SJSA1 (cell line): ENCODE results near the gene GOLGA5. TPM values are rescaled to one million over a fixed set of nuclear protein-coding genes. Genes with fewer than 3 reads are reported as not detected.
A peak's percentile ranks its signal among the peaks of the same experiment; 100 is the strongest.
"Not testable (repeated sequence)": the region's sequence is repeated elsewhere in the genome, so short reads cannot be mapped to it uniquely, and the experiment has no call there.

Source experiments
- DNase-seq, 2 experiments: peaks; one replicate each; pipeline ENCODE4 v3.0.0-alpha.2; 2015 to 2020; ENCODE audit warnings: low spot score in 2 of 2, low read depth in 1 of 2
- H3K27ac ChIP-seq: fragments of 250-450 bp; sonication (Bioruptor Pico); 2 replicates; pipeline ENCODE4 v1.5.1; 2020; ENCODE audit warnings: mild to moderate bottlenecking, moderate library complexity
- H3K27me3 ChIP-seq: fragments of 250-450 bp; sonication (Bioruptor Pico); replicated peaks from 2 replicates; pipeline ENCODE4 v1.5.1; 2020; ENCODE audit warnings: mild to moderate bottlenecking, moderate library complexity
- H3K36me3 ChIP-seq: fragments of 250-450 bp; sonication (Bioruptor Pico); 2 replicates; pipeline ENCODE4 v1.5.1; 2020; ENCODE audit warnings: mild to moderate bottlenecking
- H3K4me1 ChIP-seq: fragments of 250-450 bp; sonication (Bioruptor Pico); replicated peaks from 2 replicates; pipeline ENCODE4 v1.6.1; 2021; ENCODE audit warnings: mild to moderate bottlenecking
- H3K4me3 ChIP-seq: fragments of 250-450 bp; sonication (Bioruptor Pico); 2 replicates; pipeline ENCODE4 v1.5.1; 2020; ENCODE audit warnings: mild to moderate bottlenecking
- H3K9me3 ChIP-seq: fragments of 250-450 bp; sonication (Bioruptor Pico); replicated peaks from 2 replicates; pipeline ENCODE4 v1.5.1; 2020; ENCODE audit warnings: mild to moderate bottlenecking
- total RNA-seq: library from RNA; depleted of rRNA; stranded (reverse); fragments of >200 nt; shearing (Covaris generic); gene quantifications from 2 replicates; pipeline ENCODE4 v1.2.3, GENCODE V29; 2014

The GOLGA5 gene
- total RNA-seq, 1 experiment from 2014 or later = 32.7 TPM

- H3K4me3 ChIP-seq = no peak overlapping the region
- no peaks in the 10 kb centered on the region for H3K27me3 ChIP-seq
- no peak for DNase-seq
- 0 out of 2 replicates have a peak, but pooled peaks cover 3% of the 10 kb centered on the region for H3K36me3 ChIP-seq
- H3K4me1 ChIP-seq = peaks cover 16% of the 10 kb centered on the region
- H3K9me3 ChIP-seq = 0 out of 2 replicates have a peak, but pooled peaks cover 3% of the 10 kb centered on the region
- no peak overlapping the region for H3K27ac ChIP-seq
Observed at GRCh38 chr14:92789457-92790089, 4.5 kb upstream of the GOLGA5 start.

GRCh38 chr14:92792885-92793284 is 1.2 kb upstream of the GOLGA5 start:
- Histone ChIP-seq H3K4me1 (peaks cover 14% of the 10 kb centered on the region), H3K36me3 (peaks cover 13% of the 10 kb centered on the region; the same call in 1 of the 2 replicates), H3K27me3 (no peaks in the 10 kb centered on the region), H3K9me3 (0 out of 2 replicates have a peak, but pooled peaks cover 3% of the 10 kb centered on the region), H3K4me3 (no peak overlapping the region), H3K27ac (no peak overlapping the region)
- no peak for DNase-seq

GRCh38 chr14:92794547-92794941 is 439 bp downstream of the GOLGA5 start:
- Histone ChIP-seq H3K4me1 (peaks cover 14% of the 10 kb centered on the region), H3K36me3 (peaks cover 21% of the 10 kb centered on the region; the same call in 1 of the 2 replicates), H3K9me3 (no peaks in the 10 kb centered on the region), H3K27ac (peak overlapping the region; percentile 59), H3K27me3 (no peaks in the 10 kb centered on the region), H3K4me3 (peak overlapping the region; percentile 66)
- no peak for DNase-seq

GRCh38 chr14:92794961-92795360 is 856 bp downstream of the GOLGA5 start:
- no peaks in the 10 kb centered on the region for H3K27me3 ChIP-seq
- H3K27ac ChIP-seq = peak overlapping the region; percentile 59
- H3K9me3 ChIP-seq = no peaks in the 10 kb centered on the region
- peak overlapping the region; percentile 66 for H3K4me3 ChIP-seq
- peaks cover 14% of the 10 kb centered on the region for H3K4me1 ChIP-seq
- H3K36me3 ChIP-seq = peaks cover 25% of the 10 kb centered on the region; the same call in 1 of the 2 replicates
- DNase-seq = no peak

GRCh38 chr14:92797935-92798653 is 4.0 kb downstream of the GOLGA5 start:
- no peaks in the 10 kb centered on the region for H3K27me3 ChIP-seq
- peaks cover 14% of the 10 kb centered on the region for H3K4me1 ChIP-seq
- no peak overlapping the region for H3K4me3 ChIP-seq
- no peaks in the 10 kb centered on the region for H3K9me3 ChIP-seq
- DNase-seq = no peak
- H3K36me3 ChIP-seq = peaks cover 33% of the 10 kb centered on the region
- H3K27ac ChIP-seq = no peak overlapping the region

GRCh38 chr14:92798811-92799210 is 4.7 kb downstream of the GOLGA5 start:
- Histone ChIP-seq H3K36me3 (peaks cover 40% of the 10 kb centered on the region), H3K4me3 (no peak overlapping the region), H3K27me3 (no peaks in the 10 kb centered on the region), H3K9me3 (no peaks in the 10 kb centered on the region), H3K27ac (no peak overlapping the region), H3K4me1 (peaks cover 9% of the 10 kb centered on the region)
- no peak for DNase-seq

GRCh38 chr14:92800012-92800411 is 5.9 kb downstream of the GOLGA5 start:
- Histone ChIP-seq H3K4me1 (peaks cover 8% of the 10 kb centered on the region), H3K27me3 (no peaks in the 10 kb centered on the region), H3K4me3 (no peak overlapping the region), H3K36me3 (peaks cover 36% of the 10 kb centered on the region), H3K27ac (no peak overlapping the region), H3K9me3 (no peaks in the 10 kb centered on the region)
- no peak for DNase-seq

- no peaks in the 10 kb centered on the region for H3K27me3 ChIP-seq
- no peak overlapping the region for H3K27ac ChIP-seq
- no peak for DNase-seq
- H3K4me1 ChIP-seq = peaks cover 3% of the 10 kb centered on the region; the same call in 1 of the 2 replicates
- no peak overlapping the region for H3K4me3 ChIP-seq
- H3K36me3 ChIP-seq = peaks cover 36% of the 10 kb centered on the region
- no peaks in the 10 kb centered on the region for H3K9me3 ChIP-seq
Observed at GRCh38 chr14:92800525-92800924, 6.4 kb downstream of the GOLGA5 start.

- H3K27me3 ChIP-seq = no peaks in the 10 kb centered on the region
- no peaks in the 10 kb centered on the region for H3K4me1 ChIP-seq
- peaks cover 41% of the 10 kb centered on the region for H3K36me3 ChIP-seq
- no peak overlapping the region for H3K4me3 ChIP-seq
- DNase-seq = no peak
- H3K9me3 ChIP-seq = no peaks in the 10 kb centered on the region
- no peak overlapping the region for H3K27ac ChIP-seq
Observed at GRCh38 chr14:92801917-92802316, 7.8 kb downstream of the GOLGA5 start.

GRCh38 chr14:92802678-92803077 is 8.6 kb downstream of the GOLGA5 start:
- Histone ChIP-seq H3K27ac (no peak overlapping the region), H3K4me1 (no peaks in the 10 kb centered on the region)

GRCh38 chr14:92813201-92813600 is 19.1 kb downstream of the GOLGA5 start:
- no peaks in the 10 kb centered on the region for H3K9me3 ChIP-seq
- H3K4me3 ChIP-seq = no peak overlapping the region
- H3K36me3 ChIP-seq = peaks cover 81% of the 10 kb centered on the region
- no peaks in the 10 kb centered on the region for H3K27me3 ChIP-seq
- H3K27ac ChIP-seq = no peak overlapping the region
- no peak for DNase-seq
- no peaks in the 10 kb centered on the region for H3K4me1 ChIP-seq

More at GRCh38 chr14:92802678-92803077, 8.6 kb downstream of the GOLGA5 start:
- DNase-seq = no peak
- Histone ChIP-seq H3K36me3 (peaks cover 40% of the 10 kb centered on the region), H3K27me3 (no peaks in the 10 kb centered on the region), H3K9me3 (no peaks in the 10 kb centered on the region), H3K4me3 (no peak overlapping the region)

- H3K4me1 ChIP-seq = no peaks in the 10 kb centered on the region
- H3K4me3 ChIP-seq = no peak overlapping the region
- H3K36me3 ChIP-seq = peaks cover 44% of the 10 kb centered on the region
- H3K9me3 ChIP-seq = no peaks in the 10 kb centered on the region
- DNase-seq = no peak
- H3K27ac ChIP-seq = no peak overlapping the region
- no peaks in the 10 kb centered on the region for H3K27me3 ChIP-seq
Observed at GRCh38 chr14:92819011-92819597, 25.0 kb downstream of the GOLGA5 start.

- H3K4me1 ChIP-seq, H3K27me3 ChIP-seq, H3K4me3 ChIP-seq, H3K9me3 ChIP-seq, H3K27ac ChIP-seq, DNase-seq: not testable (repeated sequence)
- peaks cover 46% of the 10 kb centered on the region for H3K36me3 ChIP-seq
Observed at GRCh38 chr14:92819680-92820535, 25.8 kb downstream of the GOLGA5 start.
